ENCODE measurements around the gene LRRC4C. TPM values are rescaled to one million over a fixed set of nuclear protein-coding genes. Genes with fewer than 3 reads are reported as not detected.

Gene LRRC4C
- total RNA-seq, 1 experiment from 2014 or later: not detected

- POLR2A ChIA-PET (ENCODE audit: unreplicated experiment): no interaction called here
- Histone ChIP-seq H3K27me3 (ENCODE audit: low read length) (no peaks in the 10 kb centered on the region), H3K9ac (ENCODE audit: low read length) (no peak overlapping the region), H3K36me3 (ENCODE audit: low read depth, low read length) (no peaks in the 10 kb centered on the region), H3K9me3 (ENCODE audit: low read length) (no peaks in the 10 kb centered on the region), H2AFZ (ENCODE audit: low read length) (no peak overlapping the region), H3K9me2 (replicated peaks; ENCODE audit: low read length) (no peaks in the 10 kb centered on the region), H3K4me2 (ENCODE audit: low read length) (no peak overlapping the region), H4K20me1 (ENCODE audit: low read length) (no peaks in the 10 kb centered on the region), H3K27ac (ENCODE audit: low read length) (no peak overlapping the region), H3K79me2 (ENCODE audit: low read length) (no peaks in the 10 kb centered on the region), H3K4me3 (ENCODE audit: low read length) (no peak overlapping the region), H3F3A (ENCODE audit: low read length, unreplicated experiment) (no peaks in the 10 kb centered on the region), H3K4me1 (ENCODE audit: insufficient read depth, low read length) (no peaks in the 10 kb centered on the region)
- intact Hi-C loops (cut with micrococcal nuclease): no loop called here
- no TSS peak for BruUV-seq (replicated peaks)
- no peak for ATAC-seq
- TF ChIP-seq EZH2 (IDR thresholded peaks at IDR 0.05; ENCODE audit: low read length, unreplicated experiment) (no peak), EZH2phosphoT487 (IDR thresholded peaks at IDR 0.05; ENCODE audit: borderline replicate concordance, low read length) (no peak), CTCF (conservative IDR thresholded peaks at IDR 0.05; ENCODE audit: low read depth, low read length) (no peak)
- CTCF ChIA-PET: no interaction called here
- no peak for DNase-seq
These were observed 1272.8 kb downstream of the LRRC4C start for GRCh38 chr11:40186437-40187263.

GRCh38 chr11:40185793-40186192, 1273.7 kb downstream of the LRRC4C start:
- ChIA-PET POLR2A (ENCODE audit: unreplicated experiment) (no interaction called here), CTCF (no interaction called here)
- no peak for ATAC-seq
- Histone ChIP-seq H3K36me3 (ENCODE audit: low read depth, low read length) (no peaks in the 10 kb centered on the region), H4K20me1 (ENCODE audit: low read length) (no peaks in the 10 kb centered on the region), H3F3A (ENCODE audit: low read length, unreplicated experiment) (no peaks in the 10 kb centered on the region), H3K4me2 (ENCODE audit: low read length) (no peak overlapping the region), H3K4me1 (ENCODE audit: insufficient read depth, low read length) (no peaks in the 10 kb centered on the region), H3K79me2 (ENCODE audit: low read length) (no peaks in the 10 kb centered on the region), H3K9me2 (replicated peaks; ENCODE audit: low read length) (no peaks in the 10 kb centered on the region), H3K9ac (ENCODE audit: low read length) (no peak overlapping the region), H3K27ac (ENCODE audit: low read length) (no peak overlapping the region), H3K9me3 (ENCODE audit: low read length) (no peaks in the 10 kb centered on the region), H2AFZ (ENCODE audit: low read length) (no peak overlapping the region), H3K4me3 (ENCODE audit: low read length) (no peak overlapping the region), H3K27me3 (ENCODE audit: low read length) (no peaks in the 10 kb centered on the region)
- BruUV-seq (replicated peaks): no TSS peak
- no peak for DNase-seq
- intact Hi-C loops (cut with micrococcal nuclease): no loop called here
- TF ChIP-seq CTCF (conservative IDR thresholded peaks at IDR 0.05; ENCODE audit: low read depth, low read length) (no peak), EZH2 (IDR thresholded peaks at IDR 0.05; ENCODE audit: low read length, unreplicated experiment) (no peak), EZH2phosphoT487 (IDR thresholded peaks at IDR 0.05; ENCODE audit: borderline replicate concordance, low read length) (no peak)
